ENCODE results near the gene FAM117B.
"Not testable (repeated sequence)": the region's sequence is repeated elsewhere in the genome, so short reads cannot be mapped to it uniquely, and the experiment has no call there.

The FAM117B gene

GRCh38 chr2:202705446-202706020 lies 70.8 kb downstream of the FAM117B start:
- no peak for DNase-seq

DNA sequence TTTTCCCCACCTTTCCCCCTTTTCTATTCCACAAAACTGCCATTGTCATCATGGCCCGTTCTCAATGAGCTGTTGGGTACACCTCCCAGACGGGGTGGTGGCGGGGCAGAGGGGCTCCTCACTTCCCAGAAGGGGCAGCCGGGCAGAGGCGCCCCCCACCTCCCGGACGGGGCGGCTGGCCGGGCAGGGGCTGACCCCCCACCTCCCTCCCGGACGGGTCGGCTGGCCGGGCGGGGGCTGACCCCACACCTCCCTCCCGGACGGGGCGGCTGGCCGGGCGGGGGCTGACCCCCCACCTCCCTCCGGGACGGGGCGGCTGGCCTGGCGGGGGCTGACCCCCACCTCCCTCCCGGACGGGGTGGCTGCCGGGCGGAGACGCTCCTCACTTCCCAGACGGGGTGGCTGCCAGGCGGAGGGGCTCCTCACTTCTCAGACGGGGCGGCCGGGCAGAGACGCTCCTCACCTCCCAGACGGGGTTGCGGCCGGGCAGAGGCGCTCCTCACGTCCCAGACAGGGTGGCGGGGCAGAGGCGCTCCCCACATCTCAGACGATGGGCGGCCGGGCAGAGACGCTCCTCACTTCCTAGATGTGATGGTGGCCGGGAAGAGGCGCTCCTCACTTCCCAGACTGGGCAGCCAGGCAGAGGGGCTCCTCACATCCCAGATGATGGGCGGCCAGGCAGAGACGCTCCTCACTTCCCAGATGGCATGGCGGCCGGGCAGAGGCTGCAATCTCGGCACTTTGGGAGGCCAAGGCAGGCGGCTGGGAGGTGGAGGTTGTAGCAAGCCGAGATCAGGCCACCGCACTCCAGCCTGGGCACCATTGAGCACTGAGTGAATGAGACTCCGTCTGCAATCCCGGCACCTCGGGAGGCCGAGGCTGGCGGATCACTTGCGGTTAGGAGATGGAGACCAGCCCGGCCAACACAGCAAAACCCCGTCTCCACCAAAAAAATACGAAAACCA lies 80.5 kb downstream of the FAM117B start:
- not testable (repeated sequence) for DNase-seq

DNA sequence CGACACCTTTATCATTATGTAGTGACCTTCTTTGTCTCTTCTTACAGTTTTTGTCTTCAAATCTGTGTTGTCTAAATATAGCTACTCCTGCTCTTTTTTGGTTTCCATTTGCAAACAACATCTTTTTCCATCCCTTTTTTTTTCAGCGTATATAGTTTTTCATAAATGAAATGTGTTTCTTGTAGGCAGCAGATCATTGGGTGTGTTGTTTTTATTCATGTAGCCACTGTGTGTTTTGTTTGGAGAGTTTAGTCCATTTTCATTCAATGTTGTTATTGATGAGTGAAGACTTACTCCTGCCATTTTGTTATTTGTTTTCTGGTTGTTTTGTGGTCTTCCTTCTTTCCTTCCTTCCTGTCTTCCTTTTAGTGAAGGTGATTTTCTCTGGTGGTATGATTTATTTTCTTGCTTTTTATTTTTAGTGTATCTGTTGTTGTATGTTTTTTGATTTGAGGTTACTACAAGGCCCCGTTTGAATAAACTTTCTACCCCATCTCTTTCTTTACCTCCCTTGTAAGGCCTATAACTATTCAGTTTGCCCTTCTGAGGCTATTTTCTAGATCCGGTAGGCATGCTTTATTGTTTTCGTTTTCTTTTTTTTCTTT lies 81.4 kb downstream of the FAM117B start:
- no peak for DNase-seq

DNA sequence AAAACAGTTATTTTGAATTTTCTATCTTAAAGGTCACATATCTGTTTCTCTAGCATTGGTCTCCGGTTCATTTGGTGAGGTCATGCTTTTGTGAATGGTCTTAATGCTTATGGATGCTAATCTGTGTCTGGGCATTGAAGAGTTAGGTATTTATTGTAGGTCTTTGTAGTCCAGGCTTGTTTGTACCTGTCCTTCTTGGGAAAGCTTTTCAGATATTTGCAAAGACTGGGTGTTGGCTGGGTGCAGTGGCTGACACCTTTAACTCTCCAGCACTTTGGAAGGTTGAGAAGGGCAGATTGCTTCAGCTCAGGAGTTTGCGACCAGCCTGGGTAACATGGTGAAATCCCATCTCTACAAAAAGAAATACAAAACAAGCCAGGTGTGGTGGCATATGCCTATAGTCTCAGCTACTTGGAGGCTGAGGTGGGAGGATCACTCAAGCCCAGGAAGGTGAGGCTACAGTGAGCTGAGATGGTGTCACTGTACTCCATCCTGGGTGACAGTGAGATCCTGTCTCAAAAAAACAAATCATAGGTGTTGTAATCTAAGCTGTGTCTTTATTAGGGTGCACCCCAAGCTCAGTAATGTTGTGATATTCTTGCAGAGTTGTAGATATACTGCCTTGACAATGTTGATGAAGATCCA lies 82.3 kb downstream of the FAM117B start:
- DNase-seq: no peak

DNA sequence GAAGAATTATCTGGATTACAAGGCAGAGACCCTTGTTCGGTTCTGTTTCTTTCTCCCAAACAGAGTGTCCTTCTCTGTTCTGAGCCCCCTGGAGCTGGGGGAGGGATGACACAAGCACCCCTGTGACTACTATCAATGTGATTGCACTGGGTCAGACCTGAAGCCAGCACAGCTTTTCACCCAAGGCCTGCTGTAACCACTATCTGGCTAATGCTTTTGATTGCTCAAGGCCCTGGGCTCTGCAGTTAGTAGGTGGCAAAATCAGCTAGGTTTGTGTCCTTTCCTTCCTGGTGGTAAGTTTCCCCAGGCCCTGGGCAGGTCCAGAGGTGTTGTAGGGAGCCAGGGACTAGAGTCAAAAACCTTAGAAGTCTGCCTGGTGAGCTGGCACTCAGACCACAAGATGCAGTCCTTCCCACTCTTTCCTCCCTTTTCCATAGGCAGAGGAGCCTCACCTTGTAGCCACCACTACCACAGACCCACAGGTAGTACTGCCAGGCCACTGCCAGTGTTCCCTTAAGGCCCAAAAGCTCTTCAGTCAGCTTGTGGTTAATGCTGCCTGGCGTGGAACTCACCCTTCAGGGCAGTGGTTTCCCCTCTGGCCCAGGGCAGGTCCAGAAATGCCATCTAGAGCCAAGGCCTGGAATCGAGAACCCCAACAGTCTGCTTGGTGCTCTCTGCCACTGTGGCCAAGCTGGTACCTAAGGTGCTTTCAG lies 83.0 kb downstream of the FAM117B start:
- no peak for DNase-seq

DNA sequence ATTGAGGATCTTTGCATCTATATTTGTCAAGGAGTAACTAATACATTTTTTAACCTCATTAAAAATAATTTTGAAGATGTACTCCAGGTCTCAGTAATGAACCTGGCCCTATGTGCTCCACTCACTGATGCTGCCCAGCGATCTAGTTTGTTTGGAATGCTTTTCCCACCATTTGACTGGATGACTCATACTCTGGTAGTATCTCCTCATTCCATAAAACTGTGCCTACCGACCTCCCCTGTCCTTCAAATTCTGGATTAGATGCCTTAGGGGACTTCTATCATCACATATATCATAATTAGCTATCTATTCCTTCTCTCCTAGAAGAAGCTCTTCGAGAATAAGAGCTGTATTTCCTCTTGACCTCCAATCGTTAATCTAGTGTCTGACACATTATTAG lies 83.8 kb downstream of the FAM117B start:
- no peak for DNase-seq

DNA sequence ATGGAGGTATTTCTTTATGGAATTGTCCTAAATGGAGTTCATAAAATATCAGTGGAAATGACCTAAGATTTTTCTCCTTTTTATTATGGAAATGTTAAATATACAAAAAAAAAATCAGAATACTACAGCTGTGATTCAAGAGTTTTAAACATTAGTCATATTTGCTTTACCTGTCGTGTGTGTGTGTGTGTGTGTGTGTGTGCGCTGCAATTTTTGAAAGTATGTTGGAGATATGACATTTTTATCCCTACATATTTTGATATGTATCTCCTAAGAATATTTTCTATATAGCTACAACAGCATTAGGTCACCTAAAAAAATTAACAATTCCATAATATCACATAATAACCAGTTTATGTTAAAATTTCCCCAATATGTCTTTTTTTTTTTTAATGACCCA lies 85.5 kb downstream of the FAM117B start:
- no peak for DNase-seq

DNA sequence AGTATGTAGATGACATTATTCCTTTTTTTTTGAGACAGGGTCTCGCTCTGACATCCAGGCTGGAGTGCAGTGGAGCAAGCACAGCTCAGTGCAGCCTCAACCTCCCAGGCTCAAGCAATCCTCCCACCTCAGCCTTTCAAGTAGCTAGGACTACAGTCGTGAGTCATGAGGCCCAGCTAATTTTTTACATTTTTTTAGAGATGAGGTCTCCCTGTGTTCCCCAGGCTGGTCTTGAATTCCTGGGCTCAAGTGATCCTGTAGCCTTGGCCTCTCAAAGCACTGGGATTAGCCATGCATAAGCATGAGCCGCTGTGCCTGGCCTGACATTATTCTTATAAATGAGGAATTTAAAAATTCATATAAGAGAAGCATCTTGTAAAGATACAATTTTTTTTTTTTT lies 86.9 kb downstream of the FAM117B start:
- DNase-seq: no peak

GRCh38 chr2:202723746-202724145 lies 89.0 kb downstream of the FAM117B start:
- no peak for DNase-seq

DNA sequence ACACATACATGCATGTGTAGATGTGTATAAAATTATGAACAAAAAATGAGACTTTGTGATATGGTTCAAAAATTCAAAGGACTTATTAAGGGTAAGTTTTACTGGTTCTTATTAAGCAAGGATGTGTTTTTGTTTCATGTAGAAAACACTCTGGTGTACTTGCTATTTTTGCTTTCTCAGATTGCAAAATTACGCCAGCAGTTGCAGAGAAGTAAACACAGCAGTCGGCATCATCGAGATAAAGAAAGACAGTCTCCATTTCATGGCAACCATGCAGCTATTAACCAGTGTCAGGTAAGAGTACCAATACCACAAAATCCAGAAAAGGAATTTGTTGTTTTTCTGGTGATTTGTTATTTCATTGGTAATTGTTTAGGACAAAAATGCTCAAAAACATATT lies 91.3 kb downstream of the FAM117B start:
- DNase-seq: no peak

DNA sequence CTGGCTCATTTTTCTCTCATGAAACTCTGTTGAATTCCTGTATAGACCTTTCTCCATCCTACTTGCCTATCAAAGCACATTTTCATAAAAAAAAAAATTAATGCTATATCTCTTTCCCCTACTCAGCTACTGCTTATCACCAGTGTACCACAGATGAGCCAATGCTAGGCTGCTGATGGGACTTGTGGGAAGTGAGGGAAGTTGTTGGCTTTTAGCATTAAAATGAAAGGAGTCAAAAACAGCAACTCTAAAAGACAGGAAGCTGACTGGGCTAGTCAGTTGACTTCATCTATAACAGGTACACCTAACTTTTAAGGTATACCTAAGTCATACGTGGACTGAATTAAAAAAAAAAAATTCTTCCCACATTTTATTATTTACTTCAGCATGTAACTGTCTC lies 102.1 kb downstream of the FAM117B start:
- no peak for DNase-seq

GRCh38 chr2:202743613-202744012 lies 108.8 kb downstream of the FAM117B start:
- no peak for DNase-seq

- DNase-seq: no peak
Observed at GRCh38 chr2:202749477-202749876, 114.7 kb downstream of the FAM117B start.

GRCh38 chr2:202750763-202751427 lies 116.1 kb downstream of the FAM117B start:
- DNase-seq: no peak

- DNase-seq: no peak
Observed at GRCh38 chr2:202752071-202752470, 117.3 kb downstream of the FAM117B start.

DNA sequence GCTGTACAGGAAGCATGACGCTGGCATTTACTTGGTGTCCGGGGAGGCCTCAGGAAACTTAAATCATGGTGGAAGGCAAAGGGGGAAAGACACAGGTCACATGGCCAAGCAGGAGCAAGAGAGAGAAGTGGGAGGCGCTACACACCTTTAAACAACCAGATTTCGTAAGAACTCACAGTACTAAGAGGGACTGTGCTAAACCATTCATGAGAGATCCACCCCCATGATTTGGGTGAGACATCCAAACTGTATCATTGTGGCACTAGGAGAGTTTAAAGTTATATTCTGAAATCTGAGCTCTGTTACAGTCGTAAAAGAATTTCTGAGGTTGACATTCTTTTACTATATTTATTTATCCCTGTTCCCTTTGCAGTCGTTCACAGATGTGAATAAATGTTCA lies 120.2 kb downstream of the FAM117B start:
- DNase-seq: no peak

- DNase-seq: no peak
Observed at GRCh38 chr2:202756598-202756997, 121.8 kb downstream of the FAM117B start.

- DNase-seq: no peak
Observed at GRCh38 chr2:202757339-202757738, 122.6 kb downstream of the FAM117B start.

DNA sequence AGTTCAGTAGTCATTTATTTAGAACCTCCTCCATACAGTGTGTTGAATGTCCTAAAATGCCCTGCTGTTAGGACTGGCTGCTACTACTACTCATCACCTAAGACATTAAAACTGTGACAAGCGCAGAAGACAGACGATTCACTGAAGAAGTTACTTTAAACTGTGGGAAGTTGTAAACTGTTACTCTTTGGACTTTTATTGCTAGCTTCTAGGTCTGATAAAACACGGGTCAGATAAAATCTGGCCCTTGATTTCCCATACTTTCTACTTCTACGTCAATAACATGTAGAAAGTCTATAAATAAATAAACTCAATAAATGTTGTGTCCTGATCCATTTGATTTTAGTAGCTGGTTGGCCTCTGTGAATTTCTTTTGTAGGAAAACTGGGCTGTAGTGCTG lies 123.4 kb downstream of the FAM117B start:
- no peak for DNase-seq

- DNase-seq: no peak
Observed at GRCh38 chr2:202758604-202759003, 123.8 kb downstream of the FAM117B start.

DNA sequence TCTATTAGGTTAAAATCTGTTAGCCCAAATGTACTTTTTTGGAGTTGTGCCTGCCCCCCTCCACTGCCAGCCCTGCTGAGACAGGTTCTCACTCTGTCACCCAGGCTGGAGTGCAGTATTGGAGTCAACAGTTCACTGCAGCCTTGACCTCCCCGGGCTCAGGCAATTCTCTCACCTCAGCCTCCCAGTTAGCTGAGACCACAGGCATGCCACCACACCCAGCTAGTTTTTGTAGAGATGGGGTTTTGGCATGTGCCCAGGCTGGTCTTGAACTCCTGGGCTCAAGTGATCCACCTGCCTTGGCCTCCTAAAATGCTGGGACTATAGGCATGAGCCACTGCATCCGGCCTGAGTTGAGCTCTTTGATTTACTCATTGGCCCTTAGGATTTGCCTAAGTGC lies 126.1 kb downstream of the FAM117B start:
- DNase-seq: no peak

DNA sequence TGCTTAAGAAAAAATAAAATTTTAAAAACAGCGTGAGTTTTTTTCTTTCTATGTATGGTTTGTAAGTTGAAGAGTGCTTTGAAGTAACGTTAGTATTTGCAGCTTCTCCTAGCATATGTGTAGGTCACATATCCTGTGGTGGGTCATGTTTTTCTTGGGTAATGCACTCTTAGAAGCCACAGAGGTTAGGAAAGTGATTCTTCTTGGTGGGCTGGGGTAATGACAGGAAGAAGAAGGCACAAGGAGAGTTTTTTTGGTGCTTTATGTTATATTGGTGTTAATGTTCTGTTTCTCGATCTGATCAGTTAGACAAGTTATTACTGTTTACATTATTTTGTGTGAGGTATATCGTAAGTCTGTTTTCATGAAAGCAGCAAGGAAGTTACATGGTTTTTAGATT lies 127.8 kb downstream of the FAM117B start:
- no peak for DNase-seq
